Measurements from ENCODE around the gene ZC3H12A. TPM values are rescaled to one million over a fixed set of nuclear protein-coding genes. Genes with fewer than 3 reads are reported as not detected.
A peak's percentile ranks its signal among the peaks of the same experiment; 100 is the strongest.

ZC3H12A gene
- 10 to 100 TPM in 1 of 2 donors, 1 to 10 TPM in 1; 2.9 to 10.9 TPM for total RNA-seq
- 1 to 10 TPM; 2.1 to 3.0 TPM for polyA plus RNA-seq

GRCh38 chr1:37474046-37474696 lies at the start of gene ZC3H12A:
Gene ZC3H12A (plus strand): TSS chr1:37474580. CDS start chr1:37475497, 917 bp downstream.
- peak; percentile 92 for DNase-seq (ENCODE audit: low spot score)
- H3K27me3 ChIP-seq (ENCODE audit: control insufficient read depth in 4 of 4, insufficient read depth in 4 of 4, low read length in 3 of 4), result no peaks in the 10 kb centered on the region
- peak within 1 kb of the TSS; percentile 73 to 96 (median 86) for H3K4me3 ChIP-seq (ENCODE audit: low read depth in 1 of 3, low read length in 3 of 3)
- no peak for TF ChIP-seq SP1 (IDR thresholded peaks at IDR 0.05)
- no peak for TF ChIP-seq FOXA1 (IDR thresholded peaks at IDR 0.05)
- no peak for TF ChIP-seq JUND (IDR thresholded peaks at IDR 0.05)
- TF ChIP-seq YY1 (IDR thresholded peaks at IDR 0.05), result peak; percentile 68
- no peak for TF ChIP-seq RAD21 (IDR thresholded peaks at IDR 0.05)
- peak within 1 kb of the TSS; percentile 95 to 97 for H3K27ac ChIP-seq (ENCODE audit: low read depth in 1 of 2, low read length in 2 of 2)
- WGBS, result under 1% methylated on average over 78 of the region's 78 CpGs
- H3K9me3 ChIP-seq (ENCODE audit: control insufficient read depth in 4 of 4, low read length in 3 of 4), result no peaks in the 10 kb centered on the region
- H3K9ac ChIP-seq (ENCODE audit: low read depth in 1 of 2, low read length in 2 of 2), result peak within 1 kb of the TSS; percentile 76 to 97
- H3K36me3 ChIP-seq (ENCODE audit: control insufficient read depth in 4 of 4, insufficient read depth in 3 of 4, low read depth in 1 of 4, low read length in 3 of 4), result no peaks in the 10 kb centered on the region
- H3K4me1 ChIP-seq (ENCODE audit: control insufficient read depth in 4 of 4, insufficient read depth in 4 of 4, low read length in 3 of 4), result peaks cover 20 to 54% (median 38%) of the 10 kb centered on the region in 4 donors

GRCh38 chr1:37425221-37425620 lies 49.2 kb upstream of the ZC3H12A start:
- TF ChIP-seq TAF1 (conservative IDR thresholded peaks at IDR 0.05) (no peak), JUND (IDR thresholded peaks at IDR 0.05) (no peak), YY1 (IDR thresholded peaks at IDR 0.05) (no peak), SP1 (IDR thresholded peaks at IDR 0.05) (no peak), RXRA (IDR thresholded peaks at IDR 0.05) (no peak), HNF4A (conservative IDR thresholded peaks at IDR 0.05) (no peak), NR2F2 (IDR thresholded peaks at IDR 0.05) (no peak), FOXA2 (IDR thresholded peaks at IDR 0.05) (no peak), HNF4G (IDR thresholded peaks at IDR 0.05) (no peak), RAD21 (IDR thresholded peaks at IDR 0.05) (no peak), FOXA1 (IDR thresholded peaks at IDR 0.05) (no peak), EGR1 (IDR thresholded peaks at IDR 0.05; ENCODE audit: low read depth in 2 of 2) (no peak)
- TF ChIP-seq, protein P1, sequence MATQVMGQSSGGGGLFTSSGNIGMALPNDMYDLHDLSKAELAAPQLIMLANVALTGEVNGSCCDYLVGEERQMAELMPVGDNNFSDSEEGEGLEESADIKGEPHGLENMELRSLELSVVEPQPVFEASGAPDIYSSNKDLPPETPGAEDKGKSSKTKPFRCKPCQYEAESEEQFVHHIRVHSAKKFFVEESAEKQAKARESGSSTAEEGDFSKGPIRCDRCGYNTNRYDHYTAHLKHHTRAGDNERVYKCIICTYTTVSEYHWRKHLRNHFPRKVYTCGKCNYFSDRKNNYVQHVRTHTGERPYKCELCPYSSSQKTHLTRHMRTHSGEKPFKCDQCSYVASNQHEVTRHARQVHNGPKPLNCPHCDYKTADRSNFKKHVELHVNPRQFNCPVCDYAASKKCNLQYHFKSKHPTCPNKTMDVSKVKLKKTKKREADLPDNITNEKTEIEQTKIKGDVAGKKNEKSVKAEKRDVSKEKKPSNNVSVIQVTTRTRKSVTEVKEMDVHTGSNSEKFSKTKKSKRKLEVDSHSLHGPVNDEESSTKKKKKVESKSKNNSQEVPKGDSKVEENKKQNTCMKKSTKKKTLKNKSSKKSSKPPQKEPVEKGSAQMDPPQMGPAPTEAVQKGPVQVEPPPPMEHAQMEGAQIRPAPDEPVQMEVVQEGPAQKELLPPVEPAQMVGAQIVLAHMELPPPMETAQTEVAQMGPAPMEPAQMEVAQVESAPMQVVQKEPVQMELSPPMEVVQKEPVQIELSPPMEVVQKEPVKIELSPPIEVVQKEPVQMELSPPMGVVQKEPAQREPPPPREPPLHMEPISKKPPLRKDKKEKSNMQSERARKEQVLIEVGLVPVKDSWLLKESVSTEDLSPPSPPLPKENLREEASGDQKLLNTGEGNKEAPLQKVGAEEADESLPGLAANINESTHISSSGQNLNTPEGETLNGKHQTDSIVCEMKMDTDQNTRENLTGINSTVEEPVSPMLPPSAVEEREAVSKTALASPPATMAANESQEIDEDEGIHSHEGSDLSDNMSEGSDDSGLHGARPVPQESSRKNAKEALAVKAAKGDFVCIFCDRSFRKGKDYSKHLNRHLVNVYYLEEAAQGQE (IDR thresholded peaks at IDR 0.05), result no peak
- TF ChIP-seq, protein P2, sequence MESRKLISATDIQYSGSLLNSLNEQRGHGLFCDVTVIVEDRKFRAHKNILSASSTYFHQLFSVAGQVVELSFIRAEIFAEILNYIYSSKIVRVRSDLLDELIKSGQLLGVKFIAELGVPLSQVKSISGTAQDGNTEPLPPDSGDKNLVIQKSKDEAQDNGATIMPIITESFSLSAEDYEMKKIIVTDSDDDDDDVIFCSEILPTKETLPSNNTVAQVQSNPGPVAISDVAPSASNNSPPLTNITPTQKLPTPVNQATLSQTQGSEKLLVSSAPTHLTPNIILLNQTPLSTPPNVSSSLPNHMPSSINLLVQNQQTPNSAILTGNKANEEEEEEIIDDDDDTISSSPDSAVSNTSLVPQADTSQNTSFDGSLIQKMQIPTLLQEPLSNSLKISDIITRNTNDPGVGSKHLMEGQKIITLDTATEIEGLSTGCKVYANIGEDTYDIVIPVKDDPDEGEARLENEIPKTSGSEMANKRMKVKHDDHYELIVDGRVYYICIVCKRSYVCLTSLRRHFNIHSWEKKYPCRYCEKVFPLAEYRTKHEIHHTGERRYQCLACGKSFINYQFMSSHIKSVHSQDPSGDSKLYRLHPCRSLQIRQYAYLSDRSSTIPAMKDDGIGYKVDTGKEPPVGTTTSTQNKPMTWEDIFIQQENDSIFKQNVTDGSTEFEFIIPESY (IDR thresholded peaks at IDR 0.05), result no peak
- TF ChIP-seq, protein P3, sequence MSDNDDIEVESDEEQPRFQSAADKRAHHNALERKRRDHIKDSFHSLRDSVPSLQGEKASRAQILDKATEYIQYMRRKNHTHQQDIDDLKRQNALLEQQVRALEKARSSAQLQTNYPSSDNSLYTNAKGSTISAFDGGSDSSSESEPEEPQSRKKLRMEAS (IDR thresholded peaks at IDR 0.05), result no peak
- TF ChIP-seq, protein P4, sequence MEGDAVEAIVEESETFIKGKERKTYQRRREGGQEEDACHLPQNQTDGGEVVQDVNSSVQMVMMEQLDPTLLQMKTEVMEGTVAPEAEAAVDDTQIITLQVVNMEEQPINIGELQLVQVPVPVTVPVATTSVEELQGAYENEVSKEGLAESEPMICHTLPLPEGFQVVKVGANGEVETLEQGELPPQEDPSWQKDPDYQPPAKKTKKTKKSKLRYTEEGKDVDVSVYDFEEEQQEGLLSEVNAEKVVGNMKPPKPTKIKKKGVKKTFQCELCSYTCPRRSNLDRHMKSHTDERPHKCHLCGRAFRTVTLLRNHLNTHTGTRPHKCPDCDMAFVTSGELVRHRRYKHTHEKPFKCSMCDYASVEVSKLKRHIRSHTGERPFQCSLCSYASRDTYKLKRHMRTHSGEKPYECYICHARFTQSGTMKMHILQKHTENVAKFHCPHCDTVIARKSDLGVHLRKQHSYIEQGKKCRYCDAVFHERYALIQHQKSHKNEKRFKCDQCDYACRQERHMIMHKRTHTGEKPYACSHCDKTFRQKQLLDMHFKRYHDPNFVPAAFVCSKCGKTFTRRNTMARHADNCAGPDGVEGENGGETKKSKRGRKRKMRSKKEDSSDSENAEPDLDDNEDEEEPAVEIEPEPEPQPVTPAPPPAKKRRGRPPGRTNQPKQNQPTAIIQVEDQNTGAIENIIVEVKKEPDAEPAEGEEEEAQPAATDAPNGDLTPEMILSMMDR (IDR thresholded peaks at IDR 0.05; ENCODE audit: low read depth, low read length, missing input control), result no peak
- TF ChIP-seq, protein P5, sequence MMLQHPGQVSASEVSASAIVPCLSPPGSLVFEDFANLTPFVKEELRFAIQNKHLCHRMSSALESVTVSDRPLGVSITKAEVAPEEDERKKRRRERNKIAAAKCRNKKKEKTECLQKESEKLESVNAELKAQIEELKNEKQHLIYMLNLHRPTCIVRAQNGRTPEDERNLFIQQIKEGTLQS (IDR thresholded peaks at IDR 0.05), result no peak
- Histone ChIP-seq H3K27me3 (ENCODE audit: control insufficient read depth in 4 of 4, insufficient read depth in 4 of 4, low read length in 3 of 4) (no peaks in the 10 kb centered on the region), H3K9me3 (ENCODE audit: control insufficient read depth in 4 of 4, low read length in 3 of 4) (no peaks in the 10 kb centered on the region), H3K9ac (ENCODE audit: low read depth in 1 of 2, low read length in 2 of 2) (no peak overlapping the region), H3K36me3 (ENCODE audit: control insufficient read depth in 4 of 4, insufficient read depth in 3 of 4, low read depth in 1 of 4, low read length in 3 of 4) (no peaks in the 10 kb centered on the region), H3K4me1 (ENCODE audit: control insufficient read depth in 4 of 4, insufficient read depth in 4 of 4, low read length in 3 of 4) (no peaks in the 10 kb centered on the region), H3K27ac (ENCODE audit: low read depth in 1 of 2, low read length in 2 of 2) (no peak overlapping the region), H3K4me3 (ENCODE audit: low read depth in 1 of 3, low read length in 3 of 3) (no peak overlapping the region)
- no peak for DNase-seq (ENCODE audit: low spot score)
- 48% methylated on average over 5 of the region's 5 CpGs for WGBS
